GM19395 (cell line): Measurements from ENCODE around the gene MALL.
"Not testable (repeated sequence)": the region's sequence is repeated elsewhere in the genome, so short reads cannot be mapped to it uniquely, and the experiment has no call there.

ENCODE experiments used
- ATAC-seq: cut with Tn5 transposase; IDR thresholded peaks from one replicate; pipeline ENCODE4 v1.9.1; 2021; ENCODE audit warnings: mild to moderate bottlenecking, moderate library complexity; ENCODE audit not compliant: unreplicated experiment

MALL gene

DNA sequence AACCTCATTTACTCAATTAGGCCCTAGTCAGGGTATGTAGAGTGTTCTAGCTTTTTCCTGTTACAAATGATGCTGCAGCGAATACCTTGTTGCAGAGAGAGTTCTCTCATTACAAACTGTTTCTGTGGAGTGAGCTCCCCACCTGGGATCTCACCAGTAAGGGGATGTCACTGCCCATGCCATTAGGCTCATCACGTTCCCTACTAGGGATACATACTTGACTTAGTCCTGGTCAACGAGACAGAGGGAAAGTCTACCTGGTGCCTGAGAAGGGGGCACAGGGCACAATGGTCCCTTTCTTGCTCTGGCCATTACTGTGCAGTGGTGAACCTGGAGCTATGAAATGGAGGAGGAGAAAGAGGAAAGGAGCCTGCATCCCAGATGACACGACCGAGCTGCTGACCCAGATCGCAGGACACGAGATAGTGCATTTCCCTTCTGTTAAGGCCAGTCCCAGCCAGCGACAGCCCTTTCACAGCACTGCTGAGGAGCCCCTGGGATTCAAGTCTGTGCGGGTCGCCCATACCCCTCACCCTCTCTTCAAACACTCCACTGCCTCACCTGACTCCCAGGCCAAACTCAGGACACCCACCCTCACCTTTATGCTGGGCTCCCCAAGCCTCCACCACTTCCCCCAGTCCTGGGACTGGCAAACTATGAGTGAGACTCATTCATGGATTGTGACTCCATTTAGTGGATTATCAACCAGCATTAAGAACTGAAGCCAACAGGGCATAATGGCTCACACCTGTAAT is 16.0 kb downstream of the MALL start:
- ATAC-seq = no peak

GRCh38 chr2:110099038-110099425 is 16.6 kb downstream of the MALL start:
- no peak for ATAC-seq

DNA sequence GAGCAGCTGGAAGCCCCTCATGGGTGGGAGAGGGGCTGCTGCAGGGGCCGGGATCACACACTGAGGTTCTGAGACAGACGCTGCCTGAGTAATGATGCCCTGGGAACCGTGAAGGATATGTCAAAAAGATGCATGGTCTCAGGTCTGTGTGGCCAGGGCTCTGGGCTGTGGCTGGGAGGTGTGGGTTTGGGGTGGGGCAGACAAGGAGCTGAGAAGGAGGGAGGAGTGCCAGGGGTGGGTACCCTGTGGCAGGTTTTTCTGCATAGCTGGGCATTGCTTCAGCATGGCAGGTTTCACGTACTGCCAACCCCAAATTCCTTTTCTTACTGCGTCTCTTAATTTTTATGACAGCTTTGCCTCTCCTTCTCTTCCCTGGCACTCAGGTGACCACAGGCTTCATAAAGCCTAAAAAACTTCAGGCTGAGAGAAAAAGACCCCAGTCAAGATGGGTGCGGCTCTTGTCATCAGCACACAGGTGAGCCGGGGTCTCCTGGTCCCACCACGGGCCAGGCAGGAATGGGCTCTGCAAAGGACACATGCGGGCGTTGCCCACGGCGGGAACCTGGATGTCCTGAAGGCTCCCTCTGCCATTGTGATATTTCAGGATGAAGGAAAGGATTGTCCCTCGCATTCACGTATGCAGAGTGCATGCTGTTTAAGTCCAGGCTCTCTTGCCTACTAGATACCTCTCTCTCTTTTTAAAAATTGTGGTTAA is 18.0 kb downstream of the MALL start:
- no peak for ATAC-seq

- no peak for ATAC-seq
Measured at GRCh38 chr2:110095994-110096633, 19.5 kb downstream of the MALL start.

DNA sequence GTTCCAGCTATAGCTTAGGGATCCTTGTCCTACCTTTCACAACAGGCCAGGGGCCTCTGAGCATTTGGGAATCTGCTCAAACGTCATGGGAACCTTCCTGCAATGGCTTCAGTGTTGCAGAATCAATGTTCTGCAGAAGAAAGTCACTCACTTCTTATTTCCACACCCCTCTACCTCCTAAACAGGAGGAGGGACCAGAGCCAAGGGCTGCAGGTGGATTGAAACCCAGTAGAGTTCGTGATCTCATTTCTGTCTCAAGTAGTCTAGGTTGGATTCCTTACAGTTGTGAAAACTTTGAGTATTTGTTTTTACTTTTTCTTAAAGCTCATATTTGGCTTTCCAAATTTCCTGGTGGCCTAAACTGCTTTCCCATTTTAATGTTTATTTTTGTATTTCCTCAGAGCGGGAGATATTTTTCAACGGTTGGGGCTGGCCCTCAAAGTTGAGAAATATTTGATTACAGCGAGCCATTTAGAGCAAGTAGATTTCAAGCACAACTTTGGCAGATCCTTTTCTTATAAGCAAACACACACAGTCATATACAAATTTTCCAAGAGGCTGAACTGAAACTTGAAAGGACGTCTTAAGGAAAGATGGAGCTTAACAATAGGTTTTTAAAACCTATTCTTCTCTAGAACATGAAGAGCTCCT is 20.6 kb downstream of the MALL start:
- ATAC-seq = not testable (repeated sequence)

- ATAC-seq = not testable (repeated sequence)
Measured at GRCh38 chr2:110093924-110094323, 21.7 kb downstream of the MALL start.

DNA sequence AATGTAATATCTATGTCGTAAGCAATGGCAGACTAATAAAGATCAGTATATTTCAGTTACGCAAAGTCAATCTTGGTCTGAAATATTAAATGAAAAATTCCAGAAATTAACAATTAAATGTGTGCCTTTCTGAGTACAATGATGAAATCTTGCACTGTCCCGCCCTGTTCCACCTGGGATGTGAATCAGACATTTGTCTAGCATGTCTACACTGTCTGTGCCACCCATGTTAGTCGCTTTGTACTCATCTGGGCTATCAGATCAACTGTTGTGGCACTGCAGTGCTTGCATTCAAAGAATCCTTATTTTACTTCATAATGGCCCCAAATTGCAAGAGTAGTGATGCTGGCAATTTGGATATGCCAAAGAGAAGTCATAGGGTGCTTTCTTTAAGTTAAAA is 25.5 kb downstream of the MALL start:
- not testable (repeated sequence) for ATAC-seq

GRCh38 chr2:110083757-110084156 is 31.9 kb downstream of the MALL start:
- ATAC-seq = not testable (repeated sequence)

DNA sequence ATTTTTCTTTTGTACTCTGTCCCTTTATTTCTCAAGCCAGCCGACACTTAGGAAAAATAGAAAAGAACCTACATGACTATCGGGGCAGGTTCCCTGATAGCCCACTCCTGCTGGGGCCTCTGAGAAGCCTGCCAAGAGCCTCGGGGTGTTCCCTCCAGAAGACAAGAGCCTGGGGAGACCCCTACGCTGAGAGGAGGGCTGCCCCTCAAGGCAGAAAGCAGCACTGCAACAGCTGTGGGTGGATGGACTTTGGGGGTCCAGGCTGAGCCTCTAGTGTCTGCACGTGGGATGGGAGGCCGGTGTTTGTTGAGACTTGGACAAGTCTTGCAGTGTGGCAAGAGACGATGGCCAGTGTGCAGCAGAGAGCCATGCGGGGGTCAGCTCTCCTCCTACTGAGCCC is 32.5 kb downstream of the MALL start:
- not testable (repeated sequence) for ATAC-seq

GRCh38 chr2:110078104-110078503 is 37.5 kb downstream of the MALL start:
- ATAC-seq = not testable (repeated sequence)

DNA sequence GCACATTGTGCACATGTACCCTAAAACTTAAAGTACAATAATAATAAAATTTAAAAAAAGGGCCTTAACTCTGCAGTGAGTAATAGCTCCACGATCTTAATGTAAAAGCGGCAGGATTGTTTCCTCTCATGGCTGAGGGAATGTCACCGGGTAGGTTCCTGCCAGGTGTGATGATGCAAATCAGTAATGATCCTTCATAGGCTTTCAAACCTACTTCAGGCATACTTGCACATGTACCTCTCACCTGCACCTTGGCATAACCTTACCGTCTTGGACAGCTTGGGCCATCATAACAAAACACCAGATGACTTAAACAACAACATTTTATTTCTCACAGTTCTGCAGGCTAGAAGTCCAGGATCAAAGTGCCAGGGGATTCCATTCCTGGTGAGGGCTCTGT is 39.7 kb downstream of the MALL start:
- not testable (repeated sequence) for ATAC-seq

GRCh38 chr2:110069869-110070268 is 45.8 kb downstream of the MALL start:
- ATAC-seq = not testable (repeated sequence)

- not testable (repeated sequence) for ATAC-seq
Measured at GRCh38 chr2:110068153-110068552, 47.5 kb downstream of the MALL start.

DNA sequence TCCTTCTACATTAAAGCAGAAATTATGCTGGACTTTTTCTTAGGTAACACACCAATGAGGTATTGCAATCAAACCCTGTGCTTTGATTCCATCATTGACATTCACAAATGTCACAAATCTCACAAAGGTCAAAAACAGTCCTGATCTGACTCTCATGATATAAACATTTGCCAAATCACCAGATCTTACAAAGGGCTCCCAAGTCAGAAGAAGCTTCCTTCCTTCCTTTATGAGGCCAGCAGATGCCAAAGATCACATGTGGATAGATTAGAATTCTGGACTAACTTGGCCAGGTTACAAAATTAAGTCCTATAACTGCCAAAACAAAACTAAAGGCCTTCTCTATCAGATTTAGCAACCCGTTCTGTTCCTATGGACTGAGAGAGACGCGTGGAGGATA is 53.3 kb downstream of the MALL start:
- not testable (repeated sequence) for ATAC-seq

DNA sequence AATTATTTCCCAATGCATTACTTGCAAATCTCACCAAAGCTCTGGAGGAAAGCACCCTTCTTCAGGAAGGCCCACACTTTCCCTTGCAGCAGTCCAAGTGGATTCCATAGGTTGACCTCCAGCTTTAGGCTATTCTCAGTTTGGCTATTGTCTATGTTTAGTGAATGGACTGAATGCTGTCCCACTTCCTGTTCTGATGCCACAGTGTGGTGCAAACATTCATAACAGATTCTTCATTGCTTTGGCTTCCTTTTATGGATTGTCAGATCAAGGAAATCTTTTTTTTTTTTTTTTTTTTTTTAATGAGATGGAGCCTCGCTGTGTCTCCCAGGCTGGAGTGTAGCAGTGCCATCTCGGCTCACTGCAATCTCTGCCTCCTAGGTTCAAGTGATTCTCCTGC is 55.1 kb downstream of the MALL start:
- ATAC-seq = not testable (repeated sequence)

DNA sequence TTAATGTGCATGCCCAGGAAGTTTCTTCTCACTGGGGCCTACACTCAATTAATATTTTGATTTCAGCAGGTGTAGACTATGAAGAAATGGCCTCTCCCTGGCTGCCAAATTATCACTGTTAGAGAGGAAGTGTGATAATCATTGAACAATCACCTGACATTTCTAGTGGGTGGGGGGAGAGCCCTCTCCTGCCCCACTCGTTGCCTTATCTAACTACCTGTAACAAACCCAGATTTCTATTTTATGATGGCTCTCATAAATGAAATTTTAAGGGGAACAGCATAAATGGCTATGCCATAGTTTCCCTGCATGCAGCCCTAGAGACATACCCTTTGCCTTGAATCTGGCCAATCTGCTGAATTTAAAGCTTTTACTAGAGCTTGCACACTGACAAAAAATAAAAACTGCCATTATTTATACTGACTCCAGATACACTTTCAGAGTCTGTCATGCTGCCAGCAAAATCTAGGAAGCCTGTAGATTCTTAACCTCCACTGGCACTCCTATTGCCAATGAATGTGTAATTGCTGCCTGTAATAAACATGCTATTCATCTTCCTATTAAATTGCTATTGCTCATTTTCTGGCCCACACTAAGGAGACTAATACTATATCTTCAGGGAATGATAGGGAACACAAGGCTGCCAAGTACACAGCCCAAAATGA is 55.8 kb downstream of the MALL start:
- ATAC-seq = not testable (repeated sequence)

DNA sequence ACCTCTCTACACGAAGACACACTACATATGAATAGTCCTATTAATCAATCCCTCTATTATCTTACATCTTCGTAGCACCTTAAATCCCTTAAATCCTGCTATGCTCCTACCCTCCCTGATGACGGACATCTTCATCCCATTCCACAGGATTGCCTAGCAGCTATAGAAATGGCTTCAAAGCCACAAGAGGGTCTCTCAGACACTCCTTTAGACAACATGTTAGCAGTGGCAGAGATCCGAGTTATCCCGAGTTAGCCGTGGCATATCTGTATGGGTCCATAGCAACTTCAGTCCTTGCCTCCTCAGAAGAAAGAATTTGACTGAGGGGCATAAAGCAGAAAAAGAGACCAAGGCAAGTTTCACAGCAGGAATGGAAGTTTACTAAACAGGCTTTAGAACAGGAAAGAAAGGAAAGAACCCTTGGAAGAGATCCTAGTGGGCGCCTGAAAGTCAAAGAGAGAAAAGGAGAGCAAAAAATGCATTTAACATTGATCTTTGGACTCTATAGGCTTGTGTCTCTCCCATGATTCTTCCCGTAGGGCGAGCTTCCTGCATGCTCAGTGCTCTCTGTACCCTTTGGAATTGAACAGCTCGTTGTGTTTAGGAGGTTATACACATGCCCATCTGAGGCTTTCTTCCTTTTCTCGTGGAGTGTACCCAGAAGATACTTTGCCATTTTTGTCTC is 56.5 kb downstream of the MALL start:
- ATAC-seq = not testable (repeated sequence)

DNA sequence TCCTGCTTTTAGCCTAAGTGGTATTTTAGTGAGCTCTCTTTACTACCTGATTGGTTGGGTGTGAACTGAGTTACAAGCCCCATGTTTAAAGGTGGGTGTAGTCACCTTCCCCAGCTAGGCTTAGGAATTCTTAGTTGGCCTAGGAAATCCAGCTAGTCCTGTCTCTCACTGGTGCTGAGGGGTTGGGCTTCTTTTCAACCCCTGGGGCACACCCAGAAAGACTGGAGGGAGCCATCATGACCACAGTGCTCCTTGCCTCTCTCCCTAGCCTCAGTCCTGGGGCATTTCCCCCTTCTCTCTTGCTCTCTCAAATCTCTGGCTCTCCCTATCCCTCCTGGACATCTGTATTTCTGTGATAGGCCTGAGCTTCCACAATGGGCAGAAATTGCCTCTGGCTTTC is 57.6 kb downstream of the MALL start:
- ATAC-seq = not testable (repeated sequence)

DNA sequence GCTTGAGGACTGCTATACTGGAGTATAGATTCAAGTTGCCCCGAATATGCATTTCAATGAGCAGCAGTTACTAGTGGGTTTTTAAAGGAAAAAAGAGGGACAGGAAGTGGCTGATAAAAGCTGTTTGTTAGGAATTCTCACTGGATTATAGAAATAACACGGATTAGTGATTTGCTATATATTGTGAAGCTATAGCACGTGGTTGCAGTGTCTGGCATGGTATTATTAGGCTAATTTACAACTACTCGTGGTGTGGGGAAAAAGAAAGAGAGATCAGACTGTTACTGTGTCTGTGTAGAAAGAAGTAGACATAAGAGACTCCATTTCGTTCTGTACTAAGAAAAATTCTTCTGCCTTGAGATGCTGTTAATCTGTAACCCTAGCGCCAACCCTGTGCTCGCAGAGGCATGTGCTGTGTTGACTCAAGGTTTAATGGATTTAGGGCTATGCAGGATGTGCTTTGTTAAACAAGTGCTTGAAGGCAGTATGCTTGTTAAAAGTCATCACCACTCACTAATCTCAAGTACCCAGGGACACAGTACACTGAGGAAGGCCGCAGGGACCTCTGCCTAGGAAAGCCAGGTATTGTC is 59.7 kb downstream of the MALL start:
- ATAC-seq = not testable (repeated sequence)
